Adrenal gland (tissue), 12 donors: ENCODE measurements around the gene SERPIND1. TPM values are rescaled to one million over a fixed set of nuclear protein-coding genes. Genes with fewer than 3 reads are reported as not detected.

Source experiments
- DNase-seq, 7 donors: peaks; one replicate each; pipeline ENCODE4 v3.0.0-alpha.2; 2019 to 2020
- H3K27ac ChIP-seq, 5 donors: fragments of 200-600 bp; sonication (generic) in 4 of 5; 1 replicate in 3 of 5; 2 replicates in 2 of 5; pipeline versions ENCODE4 v1.5.1 to v1.8.0; 2016 to 2020; ENCODE audit warnings: mild to moderate bottlenecking in 1 of 5
- H3K27me3 ChIP-seq: fragments of 200-600 bp; 2 replicates; pipeline ENCODE4 v1.8.0; 2021
- H3K36me3 ChIP-seq, 2 donors: fragments of 200-600 bp; replicated peaks in 1 of 2; 1 replicate in 1 of 2; 2 replicates in 1 of 2; pipeline versions ENCODE4 v1.5.1 to v1.8.0; 2018 to 2022
- H3K4me1 ChIP-seq, 2 donors: fragments of 200-600 bp; replicated peaks in 1 of 2; 1 replicate in 1 of 2; 2 replicates in 1 of 2; pipeline versions ENCODE4 v1.5.1 to v1.8.0; 2018 to 2021
- H3K4me3 ChIP-seq, 4 donors: fragments of 200-600 bp; sonication (generic) in 3 of 4; one replicate each; pipeline ENCODE4 v1.5.1; 2016 to 2018
- H3K9me3 ChIP-seq, 3 donors: fragments of 200-600 bp; sonication (generic) in 1 of 3; replicated peaks in 1 of 3; 1 replicate in 2 of 3; 2 replicates in 1 of 3; pipeline versions ENCODE4 v1.5.1 to v1.8.0; 2016 to 2021
- CTCF ChIP-seq, 6 experiments: fragments of 450-650 bp in 4 of 6; fragments of 200-600 bp in 2 of 6; sonication (generic) in 1 of 6; IDR thresholded peaks; 1 replicate in 5 of 6; 2 replicates in 1 of 6; pipeline versions ENCODE4 v1.5.1 to v1.8.0; 2016 to 2021; ENCODE audit warnings: antibody characterized with exemption in 6 of 6, mild to moderate bottlenecking in 2 of 6, moderate library complexity in 1 of 6
- POLR2A ChIP-seq, 2 donors: fragments of 450-650 bp; IDR thresholded peaks; one replicate each; pipeline ENCODE4 v1.6.1; 2017; ENCODE audit warnings: antibody characterized with exemption in 2 of 2, mild to moderate bottlenecking in 2 of 2, moderate library complexity in 1 of 2
- WGBS, 4 donors: extraction: QIAGEN DNeasy Blood & Tissue Kit in 2 of 4; methylation state at CpG; one replicate each; pipeline versions ENCODE4 v1.1.5 to v1.1.7; 2013 to 2017; 5-methylcytosine and 5-hydroxymethylcytosine counted together
- intact Hi-C, 2 donors: fragments of 100-400 bp; cut with DNase I; formaldehyde crosslinking; loops; one replicate each; pipeline versions ENCODE4 v1.14.1 to v1.15.0; 2022 to 2023
- polyA plus RNA-seq, 3 donors: library from polyadenylated mRNA; stranded (reverse); fragments of 200-250 nt in 2 of 3; fragments of 350-450 nt in 1 of 3; fragmentation: Illumina TruSeq in 1 of 3; extraction: RNeasy Lipid Tissue Mini Kit (QIAGEN cat#74804) in 1 of 3; gene quantifications; one replicate each; pipeline ENCODE4 v1.2.3, GENCODE V29; 2013 to 2014
- total RNA-seq, 9 donors: library from RNA; depleted of rRNA in 4 of 9; stranded (reverse); fragments of >200 nt in 4 of 9; fragments of 120-200 nt in 1 of 9; fragmentation: NEBNext Ultra II Directional in 1 of 9; extraction: Animal tissue kit (Norgen Biotek cat#: 25700) in 1 of 9; gene quantifications; one replicate each; pipeline versions ENCODE4 v1.1.0 to v1.2.4, GENCODE V29; 2013 to 2023
- donor health status: healthy with polysubstance abuse.
- donor health status: Bipolar disorder and iron deficiency.
- donor health status: DM: yes; HTN: yes; CAD: no.
- donor health status: DM: no; HTN: no; CAD: no.
- donor health status: DM: no; HTN: no; CAD: no.
- donor health status: DM: yes; HTN: yes; CAD: no.

The SERPIND1 gene
- total and polyA plus RNA-seq, 12 donors = 0.10 to 1.0 (median 0.17) TPM; not detected in 2

- H3K4me3 ChIP-seq = no peak overlapping the region
- no peak for TF ChIP-seq POLR2A (IDR thresholded peaks at IDR 0.05)
- TF ChIP-seq CTCF (IDR thresholded peaks at IDR 0.05) = no peak
- peaks cover 0 to 76% of the 10 kb centered on the region in 2 donors for H3K36me3 ChIP-seq
- H3K27me3 ChIP-seq = no peaks in the 10 kb centered on the region
- no peak overlapping the region for H3K27ac ChIP-seq
- intact Hi-C loops = no loop called here
- H3K9me3 ChIP-seq = no peaks in the 10 kb centered on the region
- WGBS, 4 donors = 82 to 93% (median 88%) methylated on average over 5 to 9 of the region's 9 CpGs
- DNase-seq = no peak
- H3K4me1 ChIP-seq = peaks cover 0 to 10% of the 10 kb centered on the region in 2 donors
Observed at GRCh38 chr22:20746431-20747189, 27.3 kb upstream of the SERPIND1 start.

- H3K27me3 ChIP-seq = no peaks in the 10 kb centered on the region
- WGBS, 4 donors = 94 to 97% (median 96%) methylated on average over 10 of the region's 10 CpGs
- H3K4me3 ChIP-seq = no peak overlapping the region
- intact Hi-C loops = no loop called here
- H3K4me1 ChIP-seq = peaks cover 0 to 10% of the 10 kb centered on the region in 2 donors
- H3K27ac ChIP-seq = no peak overlapping the region
- H3K36me3 ChIP-seq = peaks cover 0 to 76% of the 10 kb centered on the region in 2 donors
- no peak for DNase-seq
- no peak for TF ChIP-seq CTCF (IDR thresholded peaks at IDR 0.05)
- no peak for TF ChIP-seq POLR2A (IDR thresholded peaks at IDR 0.05)
- no peaks in the 10 kb centered on the region for H3K9me3 ChIP-seq
Observed at GRCh38 chr22:20747223-20747622, 26.7 kb upstream of the SERPIND1 start.

- H3K27me3 ChIP-seq = no peaks in the 10 kb centered on the region
- intact Hi-C loops = no loop called here
- H3K4me3 ChIP-seq = no peak overlapping the region
- 93 to 97% (median 96%) methylated on average over 6 to 7 of the region's 7 CpGs for WGBS, 4 donors
- no peak for DNase-seq
- H3K4me1 ChIP-seq = peaks cover 0 to 10% of the 10 kb centered on the region in 2 donors
- no peaks in the 10 kb centered on the region for H3K9me3 ChIP-seq
- TF ChIP-seq CTCF (IDR thresholded peaks at IDR 0.05) (no peak), POLR2A (IDR thresholded peaks at IDR 0.05) (no peak)
- peaks cover 0 to 78% of the 10 kb centered on the region in 2 donors for H3K36me3 ChIP-seq
- H3K27ac ChIP-seq = no peak overlapping the region
Observed at GRCh38 chr22:20748082-20748481, 25.8 kb upstream of the SERPIND1 start.

- no peak for TF ChIP-seq POLR2A (IDR thresholded peaks at IDR 0.05)
- no peak for TF ChIP-seq CTCF (IDR thresholded peaks at IDR 0.05)
- peaks cover 0 to 75% of the 10 kb centered on the region in 2 donors for H3K36me3 ChIP-seq
- H3K4me3 ChIP-seq = no peak overlapping the region
- intact Hi-C loops = no loop called here
- no peak for DNase-seq
- 76 to 78% (median 77%) methylated on average over 9 of the region's 9 CpGs for WGBS, 4 donors
- no peak overlapping the region for H3K27ac ChIP-seq
- H3K4me1 ChIP-seq = peaks cover 0 to 10% of the 10 kb centered on the region in 2 donors
- H3K27me3 ChIP-seq = no peaks in the 10 kb centered on the region
- H3K9me3 ChIP-seq = no peaks in the 10 kb centered on the region
Observed at GRCh38 chr22:20748731-20749428, 25.0 kb upstream of the SERPIND1 start.
